Breast epithelium (tissue), 3 donors: ENCODE measurements around the gene ENAH.

Experiments
- CTCF ChIP-seq, 3 donors: fragments of 450-650 bp; IDR thresholded peaks; one replicate each; pipeline ENCODE4 v1.5.1; 2016 to 2017; ENCODE audit warnings: antibody characterized with exemption in 3 of 3, mild to moderate bottlenecking in 3 of 3, moderate library complexity in 3 of 3
- POLR2A ChIP-seq: fragments of 450-650 bp; IDR thresholded peaks from one replicate; pipeline ENCODE4 v1.6.1; 2016; ENCODE audit warnings: antibody characterized with exemption, mild to moderate bottlenecking, moderate library complexity
- POLR2AphosphoS5 ChIP-seq, 3 donors: sonication (generic); formaldehyde crosslinking; IDR thresholded peaks; one replicate each; pipeline ENCODE4 v1.6.1; 2017; ENCODE audit warnings: antibody characterized with exemption in 3 of 3

GRCh38 chr1:225666495-225666894, 13.6 kb upstream of the ENAH start:
- TF ChIP-seq CTCF (IDR thresholded peaks at IDR 0.05) (no peak), POLR2A (no peak), POLR2AphosphoS5 (IDR thresholded peaks at IDR 0.05) (no peak)
